Neural crest cell (in vitro differentiated cells): ENCODE results near the gene AP4S1. TPM values are rescaled to one million over a fixed set of nuclear protein-coding genes. Genes with fewer than 3 reads are reported as not detected.

Experiments used
- DNase-seq: peaks from one replicate; pipeline ENCODE4 v3.0.0; 2021; ENCODE audit warnings: low read depth, mixed read lengths, low spot score
- H3K27ac Mint-ChIP-seq: one replicate; pipeline ENCODE4 v1.8.0; 2021; ENCODE audit warnings: mild to moderate bottlenecking, mixed read lengths; ENCODE audit not compliant: unreplicated experiment
- H3K27me3 Mint-ChIP-seq: 2 replicates; pipeline ENCODE4 v1.8.0; 2021; ENCODE audit warnings: low read depth, mild to moderate bottlenecking, mixed read lengths
- H3K36me3 Mint-ChIP-seq: 2 replicates; pipeline ENCODE4 v1.8.0; 2021; ENCODE audit warnings: low read depth, mild to moderate bottlenecking, mixed read lengths
- H3K4me1 Mint-ChIP-seq: 2 replicates; pipeline ENCODE4 v1.8.0; 2021; ENCODE audit warnings: mixed read lengths
- H3K4me3 Mint-ChIP-seq: one replicate; pipeline ENCODE4 v1.8.0; 2021; ENCODE audit warnings: mild to moderate bottlenecking, mixed read lengths
- H3K9me3 Mint-ChIP-seq: 2 replicates; pipeline ENCODE4 v1.8.0; 2021; ENCODE audit warnings: mixed read lengths
- CTCF ChIP-seq: fragments of 200-600 bp; sonication (generic); conservative IDR thresholded peaks from 2 replicates; pipeline ENCODE4 v1.5.0; 2021; ENCODE audit warnings: antibody characterized with exemption, mild to moderate bottlenecking
- total RNA-seq: library from RNA; stranded (reverse); gene quantifications from 2 replicates; pipeline ENCODE4 v1.2.1, GENCODE V29; 2021

Gene AP4S1
- total RNA-seq, 1 donor from 2014 or later, result 8.0 TPM

- H3K36me3 Mint-ChIP-seq, result no peaks in the 10 kb centered on the region
- H3K4me3 Mint-ChIP-seq, result no peak overlapping the region
- H3K4me1 Mint-ChIP-seq, result peaks cover 22% of the 10 kb centered on the region
- no peak overlapping the region for H3K27ac Mint-ChIP-seq
- no peak for TF ChIP-seq CTCF
- no peaks in the 10 kb centered on the region for H3K9me3 Mint-ChIP-seq
- no peak for DNase-seq
- no peaks in the 10 kb centered on the region for H3K27me3 Mint-ChIP-seq
Observed at GRCh38 chr14:31027847-31028246, 2.4 kb downstream of the AP4S1 start.

GRCh38 chr14:31029016-31029970 lies 3.8 kb downstream of the AP4S1 start:
- Mint-ChIP-seq H3K9me3 (no peaks in the 10 kb centered on the region), H3K27ac (no peak overlapping the region), H3K36me3 (no peaks in the 10 kb centered on the region), H3K27me3 (no peaks in the 10 kb centered on the region), H3K4me1 (peaks cover 9% of the 10 kb centered on the region), H3K4me3 (peak overlapping the region; percentile 74)
- no peak for DNase-seq
- TF ChIP-seq CTCF, result no peak

GRCh38 chr14:31030469-31030868 lies 5.0 kb downstream of the AP4S1 start:
- Mint-ChIP-seq H3K4me3 (peak overlapping the region; percentile 58), H3K36me3 (no peaks in the 10 kb centered on the region), H3K27ac (no peak overlapping the region), H3K27me3 (no peaks in the 10 kb centered on the region), H3K9me3 (no peaks in the 10 kb centered on the region), H3K4me1 (no peaks in the 10 kb centered on the region)
- no peak for DNase-seq
- no peak for TF ChIP-seq CTCF

GRCh38 chr14:31036552-31036951 lies 11.1 kb downstream of the AP4S1 start:
- Mint-ChIP-seq H3K27ac (no peak overlapping the region), H3K36me3 (no peaks in the 10 kb centered on the region), H3K27me3 (no peaks in the 10 kb centered on the region), H3K9me3 (no peaks in the 10 kb centered on the region), H3K4me3 (no peak overlapping the region), H3K4me1 (peaks cover 3% of the 10 kb centered on the region)
- TF ChIP-seq CTCF, result no peak
- no peak for DNase-seq

- Mint-ChIP-seq H3K9me3 (no peaks in the 10 kb centered on the region), H3K27me3 (no peaks in the 10 kb centered on the region), H3K4me1 (peaks cover 3% of the 10 kb centered on the region), H3K27ac (no peak overlapping the region), H3K4me3 (no peak overlapping the region), H3K36me3 (no peaks in the 10 kb centered on the region)
- TF ChIP-seq CTCF, result no peak
- DNase-seq, result no peak
Observed at GRCh38 chr14:31037709-31038221, 12.3 kb downstream of the AP4S1 start.
